ENCODE data around the gene DCAF5. TPM values are rescaled to one million over a fixed set of nuclear protein-coding genes. Genes with fewer than 3 reads are reported as not detected.
"Not testable (repeated sequence)": the region's sequence is repeated elsewhere in the genome, so short reads cannot be mapped to it uniquely, and the experiment has no call there.

DCAF5 gene
- polyA plus RNA-seq, 4 donors = 51.3 to 62.6 (median 57.9) TPM

GRCh38 chr14:69045857-69046475, 107.0 kb downstream of the DCAF5 start:
- no peak for DNase-seq (ENCODE audit: low read depth in 4 of 4, low spot score in 3 of 4)

- no peak for DNase-seq (ENCODE audit: low read depth in 4 of 4, low spot score in 3 of 4)
Measured at GRCh38 chr14:69044965-69045555, 107.9 kb downstream of the DCAF5 start.

GRCh38 chr14:69044296-69044695, 108.6 kb downstream of the DCAF5 start:
- DNase-seq (ENCODE audit: low read depth in 4 of 4, low spot score in 3 of 4) = no peak

- no peak for DNase-seq (ENCODE audit: low read depth in 4 of 4, low spot score in 3 of 4)
Measured at GRCh38 chr14:69043596-69044260, 109.2 kb downstream of the DCAF5 start.

GRCh38 chr14:69042787-69043444, 110.0 kb downstream of the DCAF5 start:
- DNase-seq (ENCODE audit: low read depth in 4 of 4, low spot score in 3 of 4) = no peak

- no peak for DNase-seq (ENCODE audit: low read depth in 4 of 4, low spot score in 3 of 4)
Measured at GRCh38 chr14:69042299-69042698, 110.6 kb downstream of the DCAF5 start.

GRCh38 chr14:69041783-69042182, 111.1 kb downstream of the DCAF5 start:
- DNase-seq (ENCODE audit: low read depth in 4 of 4, low spot score in 3 of 4) = no peak

GRCh38 chr14:69040353-69040752, 112.6 kb downstream of the DCAF5 start:
- no peak for DNase-seq (ENCODE audit: low read depth in 4 of 4, low spot score in 3 of 4)

GRCh38 chr14:69039288-69039628, 113.7 kb downstream of the DCAF5 start:
- no peak for DNase-seq (ENCODE audit: low read depth in 4 of 4, low spot score in 3 of 4)

GRCh38 chr14:69038455-69039287, 114.2 kb downstream of the DCAF5 start:
- no peak for DNase-seq (ENCODE audit: low read depth in 4 of 4, low spot score in 3 of 4)

GRCh38 chr14:69037790-69038454, 115.0 kb downstream of the DCAF5 start:
- DNase-seq (ENCODE audit: low read depth in 4 of 4, low spot score in 3 of 4) = no peak

- DNase-seq (ENCODE audit: low read depth in 4 of 4, low spot score in 3 of 4) = no peak
Measured at GRCh38 chr14:69036757-69037506, 116.0 kb downstream of the DCAF5 start.

GRCh38 chr14:69034612-69035262, 118.2 kb downstream of the DCAF5 start:
- no peak for DNase-seq (ENCODE audit: low read depth in 4 of 4, low spot score in 3 of 4)

- DNase-seq (ENCODE audit: low read depth in 4 of 4, low spot score in 3 of 4) = no peak
Measured at GRCh38 chr14:69027242-69027913, 125.5 kb downstream of the DCAF5 start.

- no peak for DNase-seq (ENCODE audit: low read depth in 4 of 4, low spot score in 3 of 4)
Measured at GRCh38 chr14:69023035-69023434, 129.9 kb downstream of the DCAF5 start.

- not testable (repeated sequence) for DNase-seq (ENCODE audit: low read depth in 4 of 4, low spot score in 3 of 4)
Measured at GRCh38 chr14:69022093-69022492, 130.8 kb downstream of the DCAF5 start.

GRCh38 chr14:69017706-69018105, 135.2 kb downstream of the DCAF5 start:
- no peak for DNase-seq (ENCODE audit: low read depth in 4 of 4, low spot score in 3 of 4)

- no peak for DNase-seq (ENCODE audit: low read depth in 4 of 4, low spot score in 3 of 4)
Measured at GRCh38 chr14:69014829-69015259, 138.1 kb downstream of the DCAF5 start.
